HG03196 (cell line): ENCODE results near the gene PCDHGA3.
"Not testable (repeated sequence)": the region's sequence is repeated elsewhere in the genome, so short reads cannot be mapped to it uniquely, and the experiment has no call there.

ENCODE experiments used
- ATAC-seq: cut with Tn5 transposase; IDR thresholded peaks from one replicate; pipeline ENCODE4 v1.9.1; 2021; ENCODE audit not compliant: unreplicated experiment

Gene PCDHGA3

GRCh38 chr5:141346017-141346416, 2.4 kb downstream of the PCDHGA3 start:
- ATAC-seq, result not testable (repeated sequence)

- no peak for ATAC-seq
These were observed 6.4 kb downstream of the PCDHGA3 start, which contains the start of gene PCDHGB1 for GRCh38 chr5:141349917-141350619. Gene PCDHGB1 (plus strand): TSS chr5:141350099. CDS start chr5:141350261, 162 bp downstream.

- no peak for ATAC-seq
These were observed 8.0 kb downstream of the PCDHGA3 start for GRCh38 chr5:141351591-141351990.

GRCh38 chr5:141354900-141355469, 11.4 kb downstream of the PCDHGA3 start, which contains the start of gene PCDHGA4:
Gene PCDHGA4 (plus strand): TSS chr5:141355021. CDS start chr5:141355108, 87 bp downstream.
- no peak for ATAC-seq

- no peak for ATAC-seq
These were observed 12.0 kb downstream of the PCDHGA3 start for GRCh38 chr5:141355641-141356040.

- no peak for ATAC-seq
These were observed 12.5 kb downstream of the PCDHGA3 start for GRCh38 chr5:141356133-141356532.

- ATAC-seq, result no peak
These were observed 13.3 kb downstream of the PCDHGA3 start for GRCh38 chr5:141356950-141357349.

GRCh38 chr5:141359790-141360426, 16.3 kb downstream of the PCDHGA3 start, which contains the start of gene PCDHGB2:
Gene PCDHGB2 (plus strand): TSS chr5:141359994. CDS start chr5:141360136, 142 bp downstream.
- ATAC-seq, result peak; percentile 63

GRCh38 chr5:141360685-141361084, 17.1 kb downstream of the PCDHGA3 start:
- ATAC-seq, result no peak

- ATAC-seq, result no peak
These were observed 19.1 kb downstream of the PCDHGA3 start for GRCh38 chr5:141362719-141363118.

GRCh38 chr5:141363952-141364660, 20.5 kb downstream of the PCDHGA3 start, which contains the start of gene PCDHGA5:
Gene PCDHGA5 (plus strand): TSS chr5:141364162. CDS start chr5:141364331, 169 bp downstream.
- no peak for ATAC-seq

- no peak for ATAC-seq
These were observed 22.6 kb downstream of the PCDHGA3 start for GRCh38 chr5:141366016-141366896.

GRCh38 chr5:141369994-141370848, 26.6 kb downstream of the PCDHGA3 start, which contains the start of gene PCDHGB3:
Gene PCDHGB3 (plus strand): TSS chr5:141370242. CDS start chr5:141370395, 153 bp downstream.
- peak; percentile 69 for ATAC-seq

GRCh38 chr5:141371572-141372475, 28.2 kb downstream of the PCDHGA3 start:
- no peak for ATAC-seq

- ATAC-seq, result no peak
These were observed 30.2 kb downstream of the PCDHGA3 start, which contains the start of gene PCDHGA6 for GRCh38 chr5:141373673-141374317. Gene PCDHGA6 (plus strand): TSS chr5:141373891. CDS start chr5:141374084, 193 bp downstream.

- no peak for ATAC-seq
These were observed 31.0 kb downstream of the PCDHGA3 start for GRCh38 chr5:141374627-141375026.

- not testable (repeated sequence) for ATAC-seq
These were observed 32.0 kb downstream of the PCDHGA3 start for GRCh38 chr5:141375444-141376155.
